ENCODE results near the gene TPGS1.

DNA sequence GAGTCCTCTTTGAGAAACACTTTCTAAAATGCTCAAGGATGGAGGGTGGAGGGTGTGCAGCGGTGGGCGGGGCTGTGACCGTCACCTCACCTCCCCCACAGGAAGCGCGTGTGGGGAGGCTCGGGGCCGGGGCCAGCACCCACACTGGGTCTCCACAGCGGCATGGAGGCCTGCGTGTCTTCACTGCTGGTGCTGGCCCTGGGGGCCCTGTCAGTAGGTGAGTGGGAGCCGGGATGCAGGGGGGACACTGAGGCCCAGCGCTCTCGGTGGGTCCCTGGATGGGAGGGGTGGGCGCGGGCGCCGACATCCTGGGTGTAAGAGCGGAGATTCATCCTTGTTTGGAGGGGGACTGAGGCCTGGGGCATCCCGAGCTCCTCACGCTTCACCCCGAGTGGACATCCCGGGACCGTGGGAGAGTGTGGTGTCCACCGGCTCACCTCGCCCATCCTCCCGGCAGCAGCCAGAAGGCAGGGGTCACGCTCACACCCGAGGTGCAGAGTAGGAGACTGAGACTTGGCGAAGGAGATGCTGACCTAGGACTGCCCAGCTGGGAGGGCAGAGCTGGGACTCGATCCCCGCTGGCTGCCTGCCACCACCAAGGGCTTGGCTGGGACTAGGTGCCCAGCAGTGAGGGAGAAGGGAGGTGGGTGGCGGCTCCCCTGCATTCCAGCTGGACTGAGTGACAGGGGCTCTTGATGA, 36.8 kb downstream of the TPGS1 start, which contains the start of gene GZMM:
- TF ChIP-seq, protein P1, sequence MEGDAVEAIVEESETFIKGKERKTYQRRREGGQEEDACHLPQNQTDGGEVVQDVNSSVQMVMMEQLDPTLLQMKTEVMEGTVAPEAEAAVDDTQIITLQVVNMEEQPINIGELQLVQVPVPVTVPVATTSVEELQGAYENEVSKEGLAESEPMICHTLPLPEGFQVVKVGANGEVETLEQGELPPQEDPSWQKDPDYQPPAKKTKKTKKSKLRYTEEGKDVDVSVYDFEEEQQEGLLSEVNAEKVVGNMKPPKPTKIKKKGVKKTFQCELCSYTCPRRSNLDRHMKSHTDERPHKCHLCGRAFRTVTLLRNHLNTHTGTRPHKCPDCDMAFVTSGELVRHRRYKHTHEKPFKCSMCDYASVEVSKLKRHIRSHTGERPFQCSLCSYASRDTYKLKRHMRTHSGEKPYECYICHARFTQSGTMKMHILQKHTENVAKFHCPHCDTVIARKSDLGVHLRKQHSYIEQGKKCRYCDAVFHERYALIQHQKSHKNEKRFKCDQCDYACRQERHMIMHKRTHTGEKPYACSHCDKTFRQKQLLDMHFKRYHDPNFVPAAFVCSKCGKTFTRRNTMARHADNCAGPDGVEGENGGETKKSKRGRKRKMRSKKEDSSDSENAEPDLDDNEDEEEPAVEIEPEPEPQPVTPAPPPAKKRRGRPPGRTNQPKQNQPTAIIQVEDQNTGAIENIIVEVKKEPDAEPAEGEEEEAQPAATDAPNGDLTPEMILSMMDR (IDR thresholded peaks at IDR 0.05) = no peak
- TF ChIP-seq POLR2A (IDR thresholded peaks at IDR 0.05) = peak in 1 of 3 donors; percentile 6

All from body of pancreas (tissue), 4 donors.